ENCODE measurements around the gene RNF130.

The RNF130 gene

GRCh38 chr5:179923436-179923835 lies 148.1 kb downstream of the RNF130 start:
- Histone ChIP-seq H3K27me3 (ENCODE audit: control insufficient read depth, insufficient read depth, low read length) (no peaks in the 10 kb centered on the region), H3K27ac (ENCODE audit: low read depth, low read length) (no peak overlapping the region), H3K4me1 (ENCODE audit: control insufficient read depth, insufficient read depth, low read length) (no peaks in the 10 kb centered on the region)

GRCh38 chr5:179920175-179920574 lies 151.4 kb downstream of the RNF130 start:
- Histone ChIP-seq H3K27me3 (ENCODE audit: control insufficient read depth, insufficient read depth, low read length) (no peaks in the 10 kb centered on the region), H3K4me3 (ENCODE audit: low read depth, low read length) (no peak overlapping the region), H3K9ac (ENCODE audit: low read depth, low read length) (no peak overlapping the region)

More at GRCh38 chr5:179923436-179923835, 148.1 kb downstream of the RNF130 start:
- Histone ChIP-seq H3K9me3 (ENCODE audit: control insufficient read depth, insufficient read depth, low read length) (no peaks in the 10 kb centered on the region), H3K36me3 (ENCODE audit: control insufficient read depth, insufficient read depth, low read length) (no peaks in the 10 kb centered on the region), H3K9ac (ENCODE audit: low read depth, low read length) (no peak overlapping the region), H3K4me3 (ENCODE audit: low read depth, low read length) (no peak overlapping the region)

GRCh38 chr5:179919487-179920060 lies 152.0 kb downstream of the RNF130 start:
- Histone ChIP-seq H3K9me3 (ENCODE audit: control insufficient read depth, insufficient read depth, low read length) (no peaks in the 10 kb centered on the region), H3K36me3 (ENCODE audit: control insufficient read depth, insufficient read depth, low read length) (no peaks in the 10 kb centered on the region), H3K27ac (ENCODE audit: low read depth, low read length) (no peak overlapping the region), H3K9ac (ENCODE audit: low read depth, low read length) (no peak overlapping the region), H3K4me1 (ENCODE audit: control insufficient read depth, insufficient read depth, low read length) (peaks cover 7% of the 10 kb centered on the region; the same call in 1 of the 2 replicates), H3K27me3 (ENCODE audit: control insufficient read depth, insufficient read depth, low read length) (no peaks in the 10 kb centered on the region), H3K4me3 (ENCODE audit: low read depth, low read length) (no peak overlapping the region)

More at GRCh38 chr5:179920175-179920574, 151.4 kb downstream of the RNF130 start:
- H3K9me3 ChIP-seq (ENCODE audit: control insufficient read depth, insufficient read depth, low read length), result no peaks in the 10 kb centered on the region
- peaks cover 7% of the 10 kb centered on the region; the same call in 1 of the 2 replicates for H3K4me1 ChIP-seq (ENCODE audit: control insufficient read depth, insufficient read depth, low read length)
- H3K36me3 ChIP-seq (ENCODE audit: control insufficient read depth, insufficient read depth, low read length), result no peaks in the 10 kb centered on the region
- H3K27ac ChIP-seq (ENCODE audit: low read depth, low read length), result no peak overlapping the region

GRCh38 chr5:179918742-179919486 lies 152.6 kb downstream of the RNF130 start:
- H3K27ac ChIP-seq (ENCODE audit: low read depth, low read length), result no peak overlapping the region
- H3K36me3 ChIP-seq (ENCODE audit: control insufficient read depth, insufficient read depth, low read length), result no peaks in the 10 kb centered on the region
- peaks cover 7% of the 10 kb centered on the region; the same call in 1 of the 2 replicates for H3K4me1 ChIP-seq (ENCODE audit: control insufficient read depth, insufficient read depth, low read length)
- no peak overlapping the region for H3K4me3 ChIP-seq (ENCODE audit: low read depth, low read length)
- H3K27me3 ChIP-seq (ENCODE audit: control insufficient read depth, insufficient read depth, low read length), result no peaks in the 10 kb centered on the region
- no peak overlapping the region for H3K9ac ChIP-seq (ENCODE audit: low read depth, low read length)
- H3K9me3 ChIP-seq (ENCODE audit: control insufficient read depth, insufficient read depth, low read length), result no peaks in the 10 kb centered on the region

GRCh38 chr5:179916523-179916922 lies 155.0 kb downstream of the RNF130 start:
- H3K4me1 ChIP-seq (ENCODE audit: control insufficient read depth, insufficient read depth, low read length), result peaks cover 7% of the 10 kb centered on the region; the same call in 1 of the 2 replicates
- H3K9me3 ChIP-seq (ENCODE audit: control insufficient read depth, insufficient read depth, low read length), result no peaks in the 10 kb centered on the region
- no peak overlapping the region for H3K27ac ChIP-seq (ENCODE audit: low read depth, low read length)
- no peaks in the 10 kb centered on the region for H3K36me3 ChIP-seq (ENCODE audit: control insufficient read depth, insufficient read depth, low read length)
- H3K9ac ChIP-seq (ENCODE audit: low read depth, low read length), result no peak overlapping the region
- H3K27me3 ChIP-seq (ENCODE audit: control insufficient read depth, insufficient read depth, low read length), result no peaks in the 10 kb centered on the region
- no peak overlapping the region for H3K4me3 ChIP-seq (ENCODE audit: low read depth, low read length)

- Histone ChIP-seq H3K9me3 (ENCODE audit: control insufficient read depth, insufficient read depth, low read length) (no peaks in the 10 kb centered on the region), H3K9ac (ENCODE audit: low read depth, low read length) (no peak overlapping the region), H3K4me1 (ENCODE audit: control insufficient read depth, insufficient read depth, low read length) (peaks cover 7% of the 10 kb centered on the region; the same call in 1 of the 2 replicates), H3K27ac (ENCODE audit: low read depth, low read length) (no peak overlapping the region), H3K4me3 (ENCODE audit: low read depth, low read length) (no peak overlapping the region), H3K36me3 (ENCODE audit: control insufficient read depth, insufficient read depth, low read length) (no peaks in the 10 kb centered on the region), H3K27me3 (ENCODE audit: control insufficient read depth, insufficient read depth, low read length) (no peaks in the 10 kb centered on the region)
These were observed 156.1 kb downstream of the RNF130 start for GRCh38 chr5:179915406-179915935.

GRCh38 chr5:179914032-179914755 lies 157.4 kb downstream of the RNF130 start:
- no peaks in the 10 kb centered on the region for H3K27me3 ChIP-seq (ENCODE audit: control insufficient read depth, insufficient read depth, low read length)
- H3K4me1 ChIP-seq (ENCODE audit: control insufficient read depth, insufficient read depth, low read length), result peaks cover 7% of the 10 kb centered on the region; the same call in 1 of the 2 replicates
- H3K4me3 ChIP-seq (ENCODE audit: low read depth, low read length), result no peak overlapping the region
- no peak overlapping the region for H3K9ac ChIP-seq (ENCODE audit: low read depth, low read length)
- no peaks in the 10 kb centered on the region for H3K9me3 ChIP-seq (ENCODE audit: control insufficient read depth, insufficient read depth, low read length)
- no peaks in the 10 kb centered on the region for H3K36me3 ChIP-seq (ENCODE audit: control insufficient read depth, insufficient read depth, low read length)
- no peak overlapping the region for H3K27ac ChIP-seq (ENCODE audit: low read depth, low read length)

- Histone ChIP-seq H3K4me1 (ENCODE audit: control insufficient read depth, insufficient read depth, low read length) (peaks cover 7% of the 10 kb centered on the region; the same call in 1 of the 2 replicates), H3K9ac (ENCODE audit: low read depth, low read length) (no peak overlapping the region), H3K27ac (ENCODE audit: low read depth, low read length) (no peak overlapping the region), H3K4me3 (ENCODE audit: low read depth, low read length) (no peak overlapping the region), H3K36me3 (ENCODE audit: control insufficient read depth, insufficient read depth, low read length) (no peaks in the 10 kb centered on the region), H3K27me3 (ENCODE audit: control insufficient read depth, insufficient read depth, low read length) (no peaks in the 10 kb centered on the region), H3K9me3 (ENCODE audit: control insufficient read depth, insufficient read depth, low read length) (no peaks in the 10 kb centered on the region)
These were observed 158.1 kb downstream of the RNF130 start for GRCh38 chr5:179913461-179913860.

- H3K27me3 ChIP-seq (ENCODE audit: control insufficient read depth, insufficient read depth, low read length), result no peaks in the 10 kb centered on the region
- H3K4me1 ChIP-seq (ENCODE audit: control insufficient read depth, insufficient read depth, low read length), result peaks cover 7% of the 10 kb centered on the region; the same call in 1 of the 2 replicates
- H3K4me3 ChIP-seq (ENCODE audit: low read depth, low read length), result no peak overlapping the region
- no peaks in the 10 kb centered on the region for H3K36me3 ChIP-seq (ENCODE audit: control insufficient read depth, insufficient read depth, low read length)
- H3K9ac ChIP-seq (ENCODE audit: low read depth, low read length), result no peak overlapping the region
- H3K9me3 ChIP-seq (ENCODE audit: control insufficient read depth, insufficient read depth, low read length), result no peaks in the 10 kb centered on the region
- no peak overlapping the region for H3K27ac ChIP-seq (ENCODE audit: low read depth, low read length)
These were observed 158.6 kb downstream of the RNF130 start for GRCh38 chr5:179912951-179913350.

GRCh38 chr5:179912386-179912785 lies 159.2 kb downstream of the RNF130 start:
- no peaks in the 10 kb centered on the region for H3K36me3 ChIP-seq (ENCODE audit: control insufficient read depth, insufficient read depth, low read length)
- H3K4me1 ChIP-seq (ENCODE audit: control insufficient read depth, insufficient read depth, low read length), result peaks cover 3% of the 10 kb centered on the region; the same call in 1 of the 2 replicates
- no peaks in the 10 kb centered on the region for H3K27me3 ChIP-seq (ENCODE audit: control insufficient read depth, insufficient read depth, low read length)
- no peak overlapping the region for H3K27ac ChIP-seq (ENCODE audit: low read depth, low read length)
- no peak overlapping the region for H3K4me3 ChIP-seq (ENCODE audit: low read depth, low read length)
- no peaks in the 10 kb centered on the region for H3K9me3 ChIP-seq (ENCODE audit: control insufficient read depth, insufficient read depth, low read length)
- H3K9ac ChIP-seq (ENCODE audit: low read depth, low read length), result no peak overlapping the region

Data from HUES48 (cell line).